IgD-negative memory B cell (primary cell): Measurements from ENCODE around the gene SCYGR7. TPM values are rescaled to one million over a fixed set of nuclear protein-coding genes. Genes with fewer than 3 reads are reported as not detected.
"Not testable (repeated sequence)": the region's sequence is repeated elsewhere in the genome, so short reads cannot be mapped to it uniquely, and the experiment has no call there.

ENCODE experiments used
- H3K27ac Mint-ChIP-seq, 3 donors: one replicate each; pipeline ENCODE4 v1.8.0; 2020 to 2022; ENCODE audit warnings: mild to moderate bottlenecking in 3 of 3, mixed read lengths in 3 of 3, moderate library complexity in 1 of 3
- H3K27me3 Mint-ChIP-seq: one replicate; pipeline ENCODE4 v1.8.0; 2021; ENCODE audit warnings: mixed read lengths
- H3K36me3 Mint-ChIP-seq: one replicate; pipeline ENCODE4 v1.8.0; 2020; ENCODE audit warnings: mild to moderate bottlenecking, mixed read lengths
- H3K4me1 Mint-ChIP-seq, 3 donors: one replicate each; pipeline ENCODE4 v1.8.0; 2020 to 2022; ENCODE audit warnings: mixed read lengths in 3 of 3, mild to moderate bottlenecking in 1 of 3
- H3K4me3 Mint-ChIP-seq, 4 donors: one replicate each; pipeline ENCODE4 v1.8.0; 2020 to 2022; ENCODE audit warnings: mild to moderate bottlenecking in 4 of 4, mixed read lengths in 4 of 4, moderate library complexity in 3 of 4
- H3K9me3 Mint-ChIP-seq, 3 donors: one replicate each; pipeline ENCODE4 v1.8.0; 2020 to 2021; ENCODE audit warnings: mixed read lengths in 3 of 3, mild to moderate bottlenecking in 1 of 3
- polyA plus RNA-seq: library from polyadenylated mRNA; unstranded; fragments of 300-500 nt; fragmentation: Illumina TruSeq; gene quantifications from one replicate; pipeline ENCODE4 v1.2.3, GENCODE V29; 2021

SCYGR7 gene
- polyA plus RNA-seq, 1 donor from 2014 or later, result not detected

- not testable (repeated sequence) for H3K27ac Mint-ChIP-seq
Measured at GRCh38 chr2:227722821-227723220, 5.3 kb upstream of the SCYGR7 start.

GRCh38 chr2:227724394-227725039 lies 3.6 kb upstream of the SCYGR7 start, which contains the start of gene SCYGR6:
Gene SCYGR6 (minus strand): TSS chr2:227724757. CDS start chr2:227724757, 0 bp downstream.
- Mint-ChIP-seq H3K4me1 (no peaks in the 10 kb centered on the region), H3K27me3 (peaks cover 19% of the 10 kb centered on the region), H3K4me3 (no peak within 1 kb of the TSS), H3K9me3 (no peaks in the 10 kb centered on the region), H3K27ac (no peak within 1 kb of the TSS), H3K36me3 (peaks cover 2% of the 10 kb centered on the region)

More at GRCh38 chr2:227722821-227723220, 5.3 kb upstream of the SCYGR7 start:
- not testable (repeated sequence) for H3K36me3 Mint-ChIP-seq, H3K4me3 Mint-ChIP-seq, H3K4me1 Mint-ChIP-seq, H3K9me3 Mint-ChIP-seq
- H3K27me3 Mint-ChIP-seq, result peaks cover 17% of the 10 kb centered on the region

GRCh38 chr2:227739351-227739750 lies 11.2 kb downstream of the SCYGR7 start:
- H3K27me3 Mint-ChIP-seq, result peaks cover 2% of the 10 kb centered on the region
- no peaks in the 10 kb centered on the region for H3K36me3 Mint-ChIP-seq
- no peaks in the 10 kb centered on the region for H3K9me3 Mint-ChIP-seq
- no peaks in the 10 kb centered on the region for H3K4me1 Mint-ChIP-seq
- H3K27ac Mint-ChIP-seq, result no peak overlapping the region
- no peak overlapping the region for H3K4me3 Mint-ChIP-seq

GRCh38 chr2:227740705-227741104 lies 12.6 kb downstream of the SCYGR7 start:
- H3K36me3 Mint-ChIP-seq, H3K4me1 Mint-ChIP-seq, H3K4me3 Mint-ChIP-seq, H3K27ac Mint-ChIP-seq, H3K27me3 Mint-ChIP-seq, H3K9me3 Mint-ChIP-seq: not testable (repeated sequence)

- H3K27me3 Mint-ChIP-seq, result peaks cover 3% of the 10 kb centered on the region
- no peaks in the 10 kb centered on the region for H3K4me1 Mint-ChIP-seq
- H3K9me3 Mint-ChIP-seq, result no peaks in the 10 kb centered on the region
- H3K27ac Mint-ChIP-seq, result no peak within 1 kb of the TSS
- no peaks in the 10 kb centered on the region for H3K36me3 Mint-ChIP-seq
- no peak within 1 kb of the TSS for H3K4me3 Mint-ChIP-seq
Measured at GRCh38 chr2:227745594-227745993, 17.5 kb downstream of the SCYGR7 start, which contains the start of gene SCYGR8. Gene SCYGR8 (plus strand): TSS chr2:227745894. CDS start chr2:227745894, 0 bp downstream.

GRCh38 chr2:227748079-227748478 lies 19.9 kb downstream of the SCYGR7 start:
- H3K9me3 Mint-ChIP-seq, result peaks cover 0 to 2% (median 0%) of the 10 kb centered on the region in 3 donors
- H3K27ac Mint-ChIP-seq, result no peak overlapping the region

GRCh38 chr2:227756261-227756660 lies 28.1 kb downstream of the SCYGR7 start:
- H3K4me3 Mint-ChIP-seq, H3K36me3 Mint-ChIP-seq, H3K27ac Mint-ChIP-seq, H3K9me3 Mint-ChIP-seq, H3K4me1 Mint-ChIP-seq, H3K27me3 Mint-ChIP-seq: not testable (repeated sequence)

More at GRCh38 chr2:227748079-227748478, 19.9 kb downstream of the SCYGR7 start:
- H3K36me3 Mint-ChIP-seq, result no peaks in the 10 kb centered on the region
- H3K27me3 Mint-ChIP-seq, result peaks cover 3% of the 10 kb centered on the region
- H3K4me1 Mint-ChIP-seq, result no peaks in the 10 kb centered on the region
- H3K4me3 Mint-ChIP-seq, result no peak overlapping the region

GRCh38 chr2:227759411-227760118 lies 31.4 kb downstream of the SCYGR7 start:
- Mint-ChIP-seq H3K27ac (no peak overlapping the region), H3K4me1 (peaks cover 0 to 3% (median 1%) of the 10 kb centered on the region in 3 donors), H3K9me3 (peaks cover 0 to 2% (median 0%) of the 10 kb centered on the region in 3 donors), H3K4me3 (no peak overlapping the region), H3K36me3 (peaks cover 4% of the 10 kb centered on the region), H3K27me3 (no peaks in the 10 kb centered on the region)

- Mint-ChIP-seq H3K9me3 (peaks cover 0 to 2% (median 0%) of the 10 kb centered on the region in 3 donors), H3K27me3 (no peaks in the 10 kb centered on the region), H3K27ac (no peak overlapping the region), H3K4me3 (no peak overlapping the region), H3K4me1 (peaks cover 0 to 5% (median 5%) of the 10 kb centered on the region in 3 donors), H3K36me3 (peaks cover 4% of the 10 kb centered on the region)
Measured at GRCh38 chr2:227761740-227762476, 33.8 kb downstream of the SCYGR7 start.

GRCh38 chr2:227765788-227766372 lies 37.7 kb downstream of the SCYGR7 start:
- Mint-ChIP-seq H3K27me3 (no peaks in the 10 kb centered on the region), H3K4me3 (no peak overlapping the region), H3K4me1 (peaks cover 0 to 4% (median 2%) of the 10 kb centered on the region in 3 donors), H3K9me3 (peaks cover 0 to under 1% (median 0%) of the 10 kb centered on the region in 3 donors), H3K27ac (no peak overlapping the region), H3K36me3 (peaks cover 1% of the 10 kb centered on the region)

- H3K9me3 Mint-ChIP-seq, result no peaks in the 10 kb centered on the region
- peaks cover 0 to 4% (median 2%) of the 10 kb centered on the region in 3 donors for H3K4me1 Mint-ChIP-seq
- no peak overlapping the region for H3K27ac Mint-ChIP-seq
- H3K27me3 Mint-ChIP-seq, result no peaks in the 10 kb centered on the region
- no peaks in the 10 kb centered on the region for H3K36me3 Mint-ChIP-seq
- no peak overlapping the region for H3K4me3 Mint-ChIP-seq
Measured at GRCh38 chr2:227766373-227766883, 38.3 kb downstream of the SCYGR7 start.

- Mint-ChIP-seq H3K4me1 (peaks cover 0 to 4% (median 2%) of the 10 kb centered on the region in 3 donors), H3K9me3 (no peaks in the 10 kb centered on the region), H3K27me3 (no peaks in the 10 kb centered on the region), H3K27ac (no peak overlapping the region), H3K4me3 (no peak overlapping the region), H3K36me3 (no peaks in the 10 kb centered on the region)
Measured at GRCh38 chr2:227767830-227768229, 39.7 kb downstream of the SCYGR7 start.

- Mint-ChIP-seq H3K27me3 (peaks cover 1% of the 10 kb centered on the region), H3K36me3 (no peaks in the 10 kb centered on the region), H3K4me3 (no peak overlapping the region), H3K9me3 (no peaks in the 10 kb centered on the region), H3K27ac (peak overlapping the region in 1 of 3 donors; percentile 19), H3K4me1 (no peaks in the 10 kb centered on the region)
Measured at GRCh38 chr2:227772197-227772661, 44.1 kb downstream of the SCYGR7 start.

- no peak overlapping the region for H3K4me3 Mint-ChIP-seq
- H3K36me3 Mint-ChIP-seq, result no peaks in the 10 kb centered on the region
- no peaks in the 10 kb centered on the region for H3K4me1 Mint-ChIP-seq
- H3K27me3 Mint-ChIP-seq, result peaks cover 1% of the 10 kb centered on the region
- no peaks in the 10 kb centered on the region for H3K9me3 Mint-ChIP-seq
- no peak overlapping the region for H3K27ac Mint-ChIP-seq
Measured at GRCh38 chr2:227772932-227773331, 44.8 kb downstream of the SCYGR7 start.
